ENCODE data around the gene POLQ.

GRCh38 chr3:121552797-121553196 is 7.0 kb upstream of the POLQ start:
- TF ChIP-seq CTCF (IDR thresholded peaks at IDR 0.05; ENCODE audit: low read depth, low read length, poor library complexity, severe bottlenecking) = no peak
- no peak for TF ChIP-seq EZH2phosphoT487 (IDR thresholded peaks at IDR 0.05; ENCODE audit: borderline replicate concordance, low read length)
